T-helper 2 cell treated with Interferon-gamma antibody and Interleukin-4, amounts not matched to agents 5 μg/mL and 100 μg/mL, for 36 hours (primary cell): ENCODE measurements around the gene NDUFS7.
A peak's percentile ranks its signal among the peaks of the same experiment; 100 is the strongest.

Source experiments
- DNase-seq: peaks from one replicate; pipeline ENCODE4 v3.0.0; 2021; ENCODE audit warnings: low spot score
- H3K27ac Mint-ChIP-seq: one replicate; pipeline ENCODE4 v1.8.0; 2021; ENCODE audit warnings: mild to moderate bottlenecking, mixed read lengths
- H3K27me3 Mint-ChIP-seq: one replicate; pipeline ENCODE4 v1.8.0; 2021; ENCODE audit warnings: low read depth, mixed read lengths
- H3K36me3 Mint-ChIP-seq: one replicate; pipeline ENCODE4 v1.8.0; 2021; ENCODE audit warnings: low read depth, mixed read lengths
- H3K4me1 Mint-ChIP-seq: one replicate; pipeline ENCODE4 v1.8.0; 2021; ENCODE audit warnings: low read depth, mixed read lengths
- H3K4me3 Mint-ChIP-seq: one replicate; pipeline ENCODE4 v1.8.0; 2022; ENCODE audit warnings: mild to moderate bottlenecking, moderate library complexity, mixed read lengths
- H3K9me3 Mint-ChIP-seq: one replicate; pipeline ENCODE4 v1.8.0; 2021; ENCODE audit warnings: mixed read lengths

NDUFS7 gene

DNA sequence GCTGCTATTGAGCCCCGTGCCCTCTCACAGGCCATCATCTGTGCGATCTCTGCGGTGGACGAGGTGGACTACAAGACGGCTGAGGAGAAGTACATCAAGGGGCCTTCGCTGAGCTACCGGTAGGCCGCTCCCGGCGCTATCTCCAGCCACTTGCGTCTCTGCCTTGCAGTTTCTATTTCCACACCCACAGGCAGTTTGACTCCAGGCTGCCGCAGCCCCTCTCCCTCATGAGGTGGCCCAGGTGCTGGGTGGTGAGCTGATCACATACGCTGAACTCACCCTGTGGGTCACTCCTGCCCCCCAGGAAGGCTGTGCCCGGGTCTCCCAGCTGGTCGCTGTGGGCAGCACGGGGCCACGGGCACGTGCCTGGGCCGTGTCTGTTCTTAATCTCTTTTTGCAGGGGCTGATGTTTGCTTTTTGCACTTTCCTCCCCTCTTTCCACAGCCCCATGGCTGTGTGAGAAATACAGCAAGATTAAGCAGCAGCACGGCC, 10.6 kb upstream of the NDUFS7 start:
- Mint-ChIP-seq H3K36me3 (peaks cover 15% of the 10 kb centered on the region), H3K9me3 (no peaks in the 10 kb centered on the region), H3K27ac (no peak overlapping the region), H3K27me3 (no peaks in the 10 kb centered on the region), H3K4me1 (no peaks in the 10 kb centered on the region), H3K4me3 (no peak overlapping the region)
- DNase-seq = no peak

GRCh38 chr19:1373534-1374249, 10.0 kb upstream of the NDUFS7 start:
- Mint-ChIP-seq H3K4me1 (no peaks in the 10 kb centered on the region), H3K27me3 (no peaks in the 10 kb centered on the region), H3K9me3 (no peaks in the 10 kb centered on the region), H3K36me3 (peaks cover 14% of the 10 kb centered on the region), H3K27ac (no peak overlapping the region), H3K4me3 (no peak overlapping the region)
- DNase-seq = no peak

DNA sequence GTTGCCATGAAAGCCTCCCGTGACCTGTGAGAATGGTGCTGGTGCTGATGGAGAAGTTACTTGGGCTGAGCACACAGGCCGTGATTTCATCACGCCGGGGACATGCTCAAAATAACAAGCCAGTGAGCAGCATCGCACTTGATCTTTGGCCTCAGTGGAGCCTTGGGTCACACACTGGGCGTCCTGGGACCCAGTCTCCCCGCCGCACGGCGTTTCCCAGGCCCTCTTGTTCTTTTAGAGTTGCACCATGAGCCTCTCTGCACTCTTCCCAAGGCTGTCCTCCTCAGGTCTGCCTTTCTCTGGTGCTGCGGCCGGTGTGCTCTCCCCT, 9.5 kb upstream of the NDUFS7 start:
- no peaks in the 10 kb centered on the region for H3K4me1 Mint-ChIP-seq
- peaks cover 14% of the 10 kb centered on the region for H3K36me3 Mint-ChIP-seq
- no peak overlapping the region for H3K27ac Mint-ChIP-seq
- H3K27me3 Mint-ChIP-seq = no peaks in the 10 kb centered on the region
- no peak for DNase-seq
- no peak overlapping the region for H3K4me3 Mint-ChIP-seq
- H3K9me3 Mint-ChIP-seq = no peaks in the 10 kb centered on the region

- Mint-ChIP-seq H3K27me3 (no peaks in the 10 kb centered on the region), H3K9me3 (no peaks in the 10 kb centered on the region), H3K4me1 (no peaks in the 10 kb centered on the region), H3K4me3 (no peak overlapping the region), H3K27ac (no peak overlapping the region), H3K36me3 (peaks cover 11% of the 10 kb centered on the region)
- no peak for DNase-seq
Observed at GRCh38 chr19:1376415-1376805, 7.3 kb upstream of the NDUFS7 start.

GRCh38 chr19:1377176-1377964, 6.3 kb upstream of the NDUFS7 start:
- H3K36me3 Mint-ChIP-seq = peaks cover 11% of the 10 kb centered on the region
- no peak overlapping the region for H3K4me3 Mint-ChIP-seq
- no peaks in the 10 kb centered on the region for H3K9me3 Mint-ChIP-seq
- DNase-seq = no peak
- H3K27ac Mint-ChIP-seq = no peak overlapping the region
- H3K4me1 Mint-ChIP-seq = no peaks in the 10 kb centered on the region
- no peaks in the 10 kb centered on the region for H3K27me3 Mint-ChIP-seq

DNA sequence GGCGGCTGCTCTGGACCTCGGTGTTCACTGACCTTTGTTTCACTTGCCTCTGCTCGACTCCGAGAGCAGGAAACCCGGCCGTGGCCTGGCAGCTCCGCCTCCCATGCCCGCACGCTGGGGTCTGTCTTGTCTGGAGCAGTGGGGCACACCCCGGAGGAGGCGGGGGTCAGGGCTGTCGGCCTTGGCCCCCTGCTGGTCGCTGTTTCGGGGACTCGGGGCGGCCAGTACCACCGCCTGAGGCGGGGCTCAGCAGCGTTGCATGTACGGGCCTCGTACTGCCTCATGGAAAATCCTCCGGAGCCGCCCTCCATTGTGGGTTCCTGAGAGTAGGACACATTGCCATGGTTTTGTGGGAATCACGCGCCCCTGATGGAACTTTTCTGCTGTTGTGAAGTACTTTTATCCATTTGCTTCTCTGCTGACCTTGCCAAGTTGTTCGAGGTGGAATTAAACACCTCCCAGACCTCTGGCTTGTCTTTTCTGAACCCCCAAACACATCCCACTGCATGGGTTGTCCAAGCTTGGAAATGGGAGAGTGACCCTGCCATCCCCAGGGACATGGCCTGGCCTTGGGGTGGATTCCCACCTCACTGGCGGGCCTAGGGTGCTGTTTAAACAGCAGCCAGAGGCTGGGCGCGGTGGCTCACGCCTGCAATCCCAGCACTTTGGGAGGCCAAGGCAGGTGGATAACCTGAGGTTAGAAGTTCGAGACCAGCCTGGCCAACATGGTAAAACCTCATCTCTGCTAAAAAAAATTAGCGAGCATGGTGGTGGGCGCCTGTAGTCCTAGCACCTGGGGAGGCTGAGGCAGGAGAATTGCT, 5.5 kb upstream of the NDUFS7 start:
- H3K9me3 Mint-ChIP-seq = no peaks in the 10 kb centered on the region
- peaks cover 4% of the 10 kb centered on the region for H3K27me3 Mint-ChIP-seq
- peaks cover 4% of the 10 kb centered on the region for H3K4me1 Mint-ChIP-seq
- peaks cover 10% of the 10 kb centered on the region for H3K36me3 Mint-ChIP-seq
- H3K27ac Mint-ChIP-seq = no peak overlapping the region
- DNase-seq = no peak
- H3K4me3 Mint-ChIP-seq = no peak overlapping the region

DNA sequence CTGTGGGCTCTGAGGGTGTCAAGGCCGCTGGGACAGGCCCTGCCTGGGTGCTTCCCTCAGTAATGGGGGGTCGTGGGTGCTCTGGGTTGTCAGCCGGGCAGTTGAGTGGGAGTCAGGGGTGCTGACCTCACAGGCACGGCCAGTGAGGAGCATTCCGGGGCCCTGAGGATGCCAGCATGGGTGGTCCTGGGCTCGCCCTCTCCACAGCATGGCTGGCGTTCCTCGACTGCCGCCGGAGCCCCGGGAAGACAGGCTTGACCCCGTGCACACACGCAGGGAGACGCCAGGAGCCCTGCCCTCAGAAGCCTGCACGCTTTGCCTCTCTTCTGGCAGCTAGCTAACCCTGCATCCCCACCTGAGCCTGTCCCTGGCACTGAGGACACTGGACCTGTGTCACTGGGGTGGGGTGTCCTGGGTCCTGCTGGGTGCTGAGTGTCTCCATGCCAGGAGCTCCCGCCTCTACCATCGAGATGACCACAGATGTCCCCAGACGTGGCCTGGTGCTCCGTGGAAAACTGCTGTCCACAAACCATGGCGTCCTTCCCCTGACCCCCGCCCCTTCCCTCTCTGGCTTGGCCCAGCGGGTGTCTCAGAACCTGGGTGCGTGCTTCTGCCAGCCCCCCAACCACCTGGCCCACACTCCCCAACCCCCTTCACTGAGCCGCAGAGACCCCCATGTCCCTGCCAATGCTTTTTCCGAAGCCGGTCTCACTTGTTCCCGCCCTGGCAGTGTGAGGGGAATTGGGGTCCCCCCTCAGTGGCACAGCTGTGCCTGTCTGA, 4.4 kb upstream of the NDUFS7 start:
- H3K27me3 Mint-ChIP-seq = peaks cover 8% of the 10 kb centered on the region
- H3K4me1 Mint-ChIP-seq = peaks cover 7% of the 10 kb centered on the region
- DNase-seq = no peak
- H3K27ac Mint-ChIP-seq = no peak overlapping the region
- no peak overlapping the region for H3K4me3 Mint-ChIP-seq
- peaks cover 8% of the 10 kb centered on the region for H3K36me3 Mint-ChIP-seq
- no peaks in the 10 kb centered on the region for H3K9me3 Mint-ChIP-seq

- Mint-ChIP-seq H3K4me1 (peaks cover 13% of the 10 kb centered on the region), H3K27me3 (peaks cover 8% of the 10 kb centered on the region), H3K4me3 (no peak overlapping the region), H3K9me3 (no peaks in the 10 kb centered on the region), H3K27ac (no peak overlapping the region), H3K36me3 (peaks cover 4% of the 10 kb centered on the region)
- DNase-seq = no peak
Observed at GRCh38 chr19:1379961-1380489, 3.7 kb upstream of the NDUFS7 start.

GRCh38 chr19:1382250-1382649, 1.5 kb upstream of the NDUFS7 start:
- H3K27me3 Mint-ChIP-seq = peaks cover 8% of the 10 kb centered on the region
- H3K4me3 Mint-ChIP-seq = no peak overlapping the region
- peaks cover 13% of the 10 kb centered on the region for H3K4me1 Mint-ChIP-seq
- no peak for DNase-seq
- H3K9me3 Mint-ChIP-seq = no peaks in the 10 kb centered on the region
- peaks cover 3% of the 10 kb centered on the region for H3K36me3 Mint-ChIP-seq
- no peak overlapping the region for H3K27ac Mint-ChIP-seq

- Mint-ChIP-seq H3K27me3 (peaks cover 8% of the 10 kb centered on the region), H3K27ac (peak overlapping the region; percentile 98), H3K4me3 (peak overlapping the region; percentile 90), H3K36me3 (peaks cover 3% of the 10 kb centered on the region), H3K9me3 (no peaks in the 10 kb centered on the region), H3K4me1 (peaks cover 13% of the 10 kb centered on the region)
- no peak for DNase-seq
Observed at GRCh38 chr19:1383017-1383311, 743 bp upstream of the NDUFS7 start.

DNA sequence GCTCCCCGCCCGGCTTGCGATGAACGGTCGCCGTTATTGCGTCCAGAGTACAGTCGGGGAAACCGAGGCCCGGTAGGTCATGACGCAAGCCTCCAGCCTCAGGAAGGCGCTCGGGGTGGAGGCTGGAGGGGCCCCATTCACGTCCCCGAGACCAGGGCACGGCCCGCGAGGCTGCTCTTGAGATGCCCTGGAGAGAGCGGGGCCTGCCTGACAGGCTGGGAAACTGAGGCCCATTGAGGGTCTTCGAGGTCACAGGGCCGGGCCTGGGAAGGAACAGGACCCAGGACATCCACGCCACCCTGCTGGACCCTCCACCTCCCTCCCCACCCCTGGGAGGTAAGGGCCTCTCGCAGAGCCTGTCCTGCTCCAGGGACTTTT, 367 bp downstream of the NDUFS7 start:
- Mint-ChIP-seq H3K27ac (peak overlapping the region; percentile 61), H3K36me3 (peaks cover 9% of the 10 kb centered on the region), H3K4me3 (peak overlapping the region; percentile 90), H3K9me3 (no peaks in the 10 kb centered on the region), H3K27me3 (peaks cover 8% of the 10 kb centered on the region), H3K4me1 (peaks cover 13% of the 10 kb centered on the region)
- no peak for DNase-seq

DNA sequence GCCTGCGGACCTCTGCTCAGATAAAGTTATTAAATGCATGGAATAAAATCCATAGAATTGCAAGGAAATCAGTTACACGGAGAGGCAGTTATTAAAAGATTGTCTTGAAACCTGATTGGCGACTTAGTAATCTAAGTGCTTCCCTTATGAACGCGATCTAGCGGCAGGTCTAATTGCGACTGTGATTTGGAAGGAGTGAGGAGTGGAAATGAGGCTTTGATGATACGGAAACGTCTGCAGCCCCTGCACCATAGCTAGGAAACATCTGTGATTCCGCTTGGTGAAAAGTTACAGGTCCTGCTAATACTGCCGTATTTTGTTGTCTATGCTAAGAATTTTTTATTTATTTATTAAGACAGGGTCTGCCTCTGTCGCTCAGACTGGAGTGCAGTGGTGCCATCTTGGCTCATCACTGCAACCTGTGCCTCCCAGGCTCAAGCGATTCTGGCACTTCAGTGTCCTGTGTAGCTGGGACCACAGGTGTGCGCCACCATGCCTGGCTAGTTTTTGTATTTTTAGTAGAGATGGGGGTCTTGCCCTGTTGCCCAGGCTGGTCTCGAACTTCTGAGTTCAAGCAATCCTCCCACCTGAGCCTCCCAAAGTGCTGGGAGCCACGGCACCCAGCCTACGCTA, 887 bp downstream of the NDUFS7 start:
- H3K4me1 Mint-ChIP-seq = peaks cover 13% of the 10 kb centered on the region
- peaks cover 10% of the 10 kb centered on the region for H3K36me3 Mint-ChIP-seq
- H3K9me3 Mint-ChIP-seq = no peaks in the 10 kb centered on the region
- peaks cover 8% of the 10 kb centered on the region for H3K27me3 Mint-ChIP-seq
- peak overlapping the region; percentile 61 for H3K27ac Mint-ChIP-seq
- DNase-seq = no peak
- H3K4me3 Mint-ChIP-seq = peak overlapping the region; percentile 90

- Mint-ChIP-seq H3K27me3 (peaks cover 8% of the 10 kb centered on the region), H3K9me3 (no peaks in the 10 kb centered on the region), H3K36me3 (peaks cover 14% of the 10 kb centered on the region), H3K4me1 (peaks cover 13% of the 10 kb centered on the region), H3K4me3 (no peak overlapping the region), H3K27ac (no peak overlapping the region)
- DNase-seq = no peak
Observed at GRCh38 chr19:1385816-1386215, 2.1 kb downstream of the NDUFS7 start.
